ENCODE results near the gene FGF12.

Gene FGF12

DNA sequence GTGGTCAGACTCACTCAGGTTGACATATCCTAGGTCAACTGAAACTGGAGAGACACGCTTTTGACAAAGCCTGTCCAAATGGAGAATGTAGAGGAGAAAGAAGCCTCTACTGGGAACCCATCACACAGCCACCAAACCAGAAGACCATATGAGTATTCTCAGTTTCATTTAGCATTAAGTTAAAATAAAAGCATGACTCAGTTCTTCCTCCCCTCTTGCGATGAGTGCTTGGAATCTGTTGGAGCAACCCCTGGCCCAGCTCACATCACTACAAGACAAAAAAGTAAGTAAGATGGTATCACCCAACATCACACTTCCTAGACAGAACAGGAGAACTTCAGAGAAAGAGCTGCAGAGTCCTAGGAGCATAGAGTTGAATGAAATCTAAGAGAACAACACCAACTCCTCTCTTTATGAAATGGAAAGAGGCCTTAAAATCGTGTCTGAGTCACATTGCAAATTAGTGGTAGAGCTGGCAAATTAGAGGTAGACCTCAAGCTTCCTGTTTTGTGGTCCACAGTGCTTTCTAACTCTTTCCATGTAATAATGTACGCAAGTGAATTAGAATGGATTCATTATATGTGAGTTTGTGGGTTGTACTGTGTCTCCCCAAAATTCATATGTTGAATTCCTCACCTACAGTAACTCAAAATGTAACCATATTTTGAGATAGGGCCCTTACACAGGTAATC is 51.2 kb downstream of the FGF12 start:
- DNase-seq: no peak

DNA sequence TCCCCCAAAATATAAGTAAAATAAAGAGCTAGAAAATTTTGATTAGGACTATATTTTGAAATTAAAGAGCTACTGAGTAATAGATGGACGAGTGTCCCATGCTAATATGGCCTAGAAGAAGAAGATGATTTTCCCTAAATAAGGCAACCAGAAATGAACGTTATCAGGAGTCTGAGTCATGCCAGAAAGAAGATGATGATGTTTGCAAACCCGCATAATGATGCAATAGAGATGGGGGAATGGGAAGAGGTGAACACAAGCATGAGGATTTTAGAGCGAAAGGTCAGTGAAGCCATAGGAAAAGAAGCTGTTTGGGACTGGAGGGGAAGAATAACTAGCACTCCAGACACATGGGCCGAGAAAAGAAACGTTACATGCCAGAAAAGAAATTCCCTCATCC is 71.7 kb downstream of the FGF12 start:
- DNase-seq: no peak

DNA sequence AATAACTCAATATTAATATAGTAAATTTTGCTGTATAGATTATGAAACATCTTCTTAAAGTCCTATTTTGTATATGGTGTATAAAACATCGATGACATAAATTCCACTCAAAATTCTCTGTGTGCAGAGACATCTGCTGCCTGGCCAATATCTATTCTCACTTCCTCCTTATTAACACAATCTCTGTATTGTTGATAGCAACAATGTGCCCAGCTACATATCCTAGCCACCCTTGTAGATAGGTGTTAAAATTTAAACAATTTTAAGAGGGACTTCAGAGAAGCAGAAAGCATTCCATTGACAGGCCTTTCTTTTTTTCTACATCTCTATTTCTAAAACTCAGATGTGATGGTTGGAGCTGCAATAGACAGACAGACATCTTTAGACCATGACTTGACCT is 72.3 kb downstream of the FGF12 start:
- DNase-seq: no peak

DNA sequence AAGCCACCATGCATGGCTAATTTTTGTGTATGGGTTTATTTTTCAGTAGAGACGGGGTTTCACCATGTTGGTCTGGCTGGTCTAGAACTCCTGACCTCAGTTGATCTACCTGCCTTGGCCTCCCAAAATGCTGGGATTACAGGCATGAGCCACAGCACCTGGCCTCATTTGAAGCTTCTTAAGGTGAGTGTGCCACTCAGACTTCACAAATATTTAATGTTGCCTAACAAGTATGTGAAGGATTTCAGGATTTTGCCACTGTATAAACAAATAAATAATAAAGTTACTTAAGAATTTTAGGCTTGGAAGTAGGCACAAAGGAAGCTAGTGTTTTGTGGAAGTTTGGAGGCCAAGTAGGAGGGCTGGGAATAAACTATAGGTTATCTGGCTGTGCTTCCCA is 73.5 kb downstream of the FGF12 start:
- DNase-seq: no peak

DNA sequence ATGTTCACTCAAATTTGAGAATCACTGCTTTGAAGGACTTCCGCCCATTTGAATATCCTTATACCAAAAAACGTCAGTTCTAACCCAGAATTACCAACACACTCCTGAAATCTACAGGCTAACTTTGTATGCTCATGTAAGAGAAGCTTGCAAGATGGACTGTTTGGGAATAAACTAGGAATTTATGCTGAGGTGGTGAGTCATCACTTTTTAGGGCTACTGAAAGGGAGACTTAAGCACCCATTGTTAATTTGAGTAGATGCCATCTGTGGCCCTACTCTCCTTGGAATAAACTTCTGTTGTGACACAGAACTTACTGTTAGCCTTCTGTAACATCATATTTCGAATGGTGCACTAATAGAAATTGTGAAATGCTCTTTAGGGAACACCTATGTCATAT is 74.6 kb downstream of the FGF12 start:
- no peak for DNase-seq

DNA sequence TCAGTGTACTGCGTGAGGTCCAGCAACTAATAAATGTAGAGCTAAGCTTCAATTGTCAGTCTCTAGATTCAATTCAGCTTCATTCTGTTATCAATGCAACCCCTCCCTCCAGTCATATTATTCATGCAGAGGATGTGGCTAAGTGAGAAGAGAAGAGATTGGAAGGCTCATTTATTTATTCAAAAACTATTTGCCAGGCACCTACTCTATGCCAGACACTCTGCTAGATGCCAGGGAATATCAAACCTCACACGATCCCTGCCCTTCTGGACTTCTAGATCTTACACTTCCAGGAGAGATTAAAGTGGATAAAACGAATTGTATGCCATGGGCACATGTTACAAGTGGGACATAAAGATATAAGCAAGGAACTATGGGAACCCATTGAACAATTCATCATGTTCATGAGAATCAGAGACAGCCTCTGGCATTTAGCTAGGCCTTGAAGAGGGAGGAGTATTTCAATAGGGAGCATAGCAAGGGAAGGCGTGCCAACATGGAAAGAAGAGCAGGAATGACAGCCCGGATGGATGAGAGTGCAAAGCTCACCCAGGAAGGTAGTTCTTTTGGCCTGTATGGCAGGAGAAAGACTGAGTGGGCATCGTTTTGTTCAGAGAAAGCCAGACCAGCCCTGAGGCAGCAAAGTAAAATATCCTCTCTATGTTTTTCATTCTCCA is 75.4 kb downstream of the FGF12 start:
- no peak for DNase-seq

DNA sequence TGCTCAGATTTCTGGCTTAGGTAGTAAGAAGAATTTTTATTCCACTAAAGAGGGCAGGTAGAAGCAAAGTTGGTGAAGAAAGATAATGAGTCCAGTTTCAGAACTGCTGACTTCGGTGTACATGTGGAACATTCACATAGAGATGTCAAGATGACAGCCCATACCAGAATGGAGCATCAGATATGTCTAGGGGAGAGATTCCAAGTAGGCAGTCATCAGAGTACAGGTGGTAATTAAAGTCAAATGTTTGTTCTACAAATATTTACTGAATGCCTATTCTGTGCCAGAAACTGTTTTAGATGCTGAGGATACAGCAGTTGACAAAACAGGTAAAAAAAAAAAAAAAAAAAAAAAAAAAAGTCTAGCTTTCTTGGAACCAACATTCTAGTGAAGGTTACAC is 81.9 kb downstream of the FGF12 start:
- no peak for DNase-seq

DNA sequence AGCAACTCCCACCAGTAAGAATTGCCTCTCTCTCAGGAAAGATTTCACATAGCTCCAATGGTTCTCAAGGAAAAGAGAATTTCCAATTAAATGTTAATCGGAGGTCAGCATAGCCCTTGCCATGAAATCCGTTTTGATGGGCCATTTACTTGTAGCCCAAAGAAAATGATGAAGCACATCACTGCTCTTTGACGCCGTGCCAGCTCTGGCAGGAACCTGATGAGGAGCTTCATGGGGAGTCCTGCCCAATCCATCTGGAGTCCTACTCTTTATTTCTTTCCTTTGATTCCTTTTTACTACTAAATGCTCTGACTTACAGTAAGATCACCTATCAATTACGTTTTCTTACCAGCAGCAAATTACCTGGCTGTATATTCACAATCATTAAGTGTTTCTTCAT is 84.7 kb downstream of the FGF12 start:
- DNase-seq: no peak

DNA sequence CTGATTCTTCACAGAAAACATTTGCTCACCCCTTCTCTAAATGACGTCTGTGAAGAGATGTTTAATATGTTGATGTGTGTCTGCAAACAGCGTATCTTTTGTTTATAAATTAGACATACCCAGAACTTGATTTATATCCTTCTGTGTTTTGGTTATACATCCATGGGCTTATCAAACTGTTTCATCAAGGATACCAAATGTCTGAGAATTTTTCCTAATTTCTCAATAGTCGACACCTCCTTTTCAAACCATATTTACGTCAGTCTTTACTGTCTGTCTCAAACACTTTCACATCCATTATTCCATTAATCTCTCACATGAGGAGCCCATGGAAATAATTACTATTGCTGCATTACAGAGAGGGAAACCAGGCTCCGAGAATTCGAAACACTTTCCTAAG is 85.4 kb downstream of the FGF12 start:
- no peak for DNase-seq

DNA sequence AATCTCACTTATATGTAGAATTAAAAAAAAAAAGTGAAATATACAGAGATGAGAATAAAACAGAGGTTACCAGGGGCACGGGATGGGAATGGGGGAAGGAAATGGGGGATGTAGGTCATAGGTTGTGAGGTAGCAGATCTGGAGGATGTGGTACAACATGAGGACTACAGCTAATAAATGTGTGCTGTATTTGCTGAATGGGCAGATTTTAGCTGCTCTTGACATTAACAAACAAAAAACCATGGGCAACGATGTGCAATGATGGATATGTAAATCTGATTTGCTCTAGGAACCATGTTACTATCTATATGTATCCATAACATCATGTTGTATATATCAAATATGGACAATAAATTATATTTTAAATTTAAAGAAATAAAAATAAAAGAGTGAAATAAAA is 87.4 kb downstream of the FGF12 start:
- no peak for DNase-seq

DNA sequence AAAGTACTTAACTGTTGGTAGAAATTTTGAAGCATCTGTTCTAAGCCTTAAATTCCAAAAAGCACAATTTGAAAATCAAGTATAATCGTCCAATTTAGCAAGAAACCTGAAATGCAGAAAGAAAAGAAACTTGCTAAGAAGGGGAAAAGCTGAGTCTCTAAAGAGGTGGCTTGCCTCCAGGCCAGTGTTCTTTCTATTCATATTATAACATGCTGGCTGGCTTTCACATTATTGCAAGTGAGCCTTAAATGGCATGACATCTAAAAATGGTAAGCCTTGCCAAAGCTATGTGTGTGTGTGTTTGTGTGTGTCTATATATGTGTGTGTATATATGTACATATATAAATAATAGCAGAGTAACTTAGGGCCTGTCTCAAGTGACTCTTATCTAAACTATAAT is 89.5 kb downstream of the FGF12 start:
- no peak for DNase-seq

DNA sequence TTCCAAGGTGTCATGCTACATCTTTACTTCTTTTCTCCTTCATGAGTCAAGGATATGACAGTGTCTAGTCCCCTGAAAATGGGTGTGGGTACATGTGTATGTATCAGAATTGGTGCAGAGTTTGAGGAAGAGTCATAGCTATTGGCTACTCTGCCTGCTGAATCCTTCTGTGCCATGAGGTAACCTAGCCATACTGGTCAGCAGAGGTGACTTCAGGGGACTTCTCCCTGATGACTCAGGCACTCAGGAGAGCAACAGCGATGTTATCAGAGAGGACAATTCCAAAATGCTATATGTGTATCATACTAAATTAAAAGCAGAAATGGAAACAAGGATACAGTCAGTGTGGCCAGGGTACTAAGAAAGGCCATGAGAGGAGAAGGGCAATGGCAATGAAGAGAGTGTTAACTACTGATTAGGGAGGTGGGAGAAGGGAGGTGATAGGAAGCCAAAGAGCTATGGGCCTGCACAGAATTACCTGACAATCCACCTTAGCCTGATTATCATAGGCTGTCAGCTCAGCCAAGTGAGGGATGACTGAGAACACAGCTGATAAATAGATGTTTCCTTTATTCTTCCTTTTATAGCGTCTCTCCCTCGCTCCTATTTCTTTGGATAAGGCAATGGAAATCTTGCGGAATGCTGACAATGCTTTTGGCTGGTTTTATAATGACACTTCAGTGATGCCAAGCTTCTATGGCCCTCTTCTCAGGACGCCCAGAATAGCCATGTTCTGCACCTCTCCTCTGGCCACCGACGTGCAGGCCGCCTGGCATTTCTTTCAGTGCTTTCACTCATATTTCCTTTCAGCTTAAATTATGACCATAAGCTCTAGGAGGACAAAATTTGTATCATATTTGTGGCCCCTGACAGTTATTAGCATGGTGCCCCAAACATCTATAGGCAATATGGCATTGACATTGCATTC is 90.6 kb downstream of the FGF12 start:
- no peak for DNase-seq

DNA sequence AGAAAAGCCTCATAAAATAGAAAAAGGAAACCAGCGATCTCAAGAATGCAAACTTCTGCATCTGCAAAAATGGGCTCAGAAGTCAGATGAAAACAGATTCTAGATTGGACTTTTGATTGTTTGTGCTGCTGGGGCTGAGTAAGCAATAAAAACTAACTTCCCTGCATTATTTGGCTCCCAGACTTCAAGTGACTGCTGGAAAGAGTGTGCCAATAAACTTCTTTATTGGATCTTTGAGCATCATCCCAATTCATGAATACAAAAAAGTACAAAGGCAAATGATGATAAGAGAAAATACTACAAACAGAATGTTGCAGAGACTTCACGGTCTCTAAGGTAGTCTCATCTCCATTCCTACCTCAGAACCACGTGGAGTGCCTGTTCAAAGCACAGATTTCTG is 97.9 kb downstream of the FGF12 start:
- DNase-seq: no peak

DNA sequence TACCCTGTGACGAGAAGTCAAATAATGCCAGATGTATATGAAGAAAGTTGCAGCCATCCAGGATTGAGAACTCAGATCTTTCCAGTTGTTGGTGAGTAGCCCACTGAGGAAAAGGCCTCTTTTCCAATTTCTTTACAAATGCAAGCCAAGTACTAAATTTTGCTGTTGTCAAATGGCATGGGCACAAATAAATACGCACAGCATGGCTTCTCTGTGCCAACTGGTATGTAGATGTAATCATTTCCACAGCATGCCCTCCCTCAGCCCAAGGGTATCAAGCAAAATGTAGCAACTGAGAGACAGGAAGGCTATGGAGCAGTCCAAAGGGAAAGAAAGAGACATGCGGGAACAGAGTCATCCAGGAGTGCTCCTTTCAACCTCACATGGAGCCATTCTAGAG is 105.4 kb downstream of the FGF12 start:
- no peak for DNase-seq

DNA sequence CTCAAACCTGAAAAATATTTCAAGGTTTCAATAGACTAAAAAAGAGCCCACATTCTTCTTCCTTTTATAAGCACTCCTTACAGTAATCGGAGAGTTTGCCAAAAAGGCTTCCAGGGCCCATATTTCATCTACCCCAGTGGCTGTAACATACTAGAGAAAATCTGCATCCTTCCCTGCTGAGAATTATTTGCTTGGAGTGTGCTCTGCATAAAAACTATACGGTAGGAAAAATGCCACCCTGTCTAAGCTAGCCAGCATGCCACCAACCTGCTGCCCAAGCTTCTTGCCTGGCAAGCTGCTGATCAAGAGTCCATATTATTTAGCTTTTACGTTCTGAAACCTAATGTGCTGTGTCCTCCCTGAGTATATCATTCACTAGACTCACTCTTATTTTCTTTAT is 107.1 kb downstream of the FGF12 start:
- DNase-seq: no peak

DNA sequence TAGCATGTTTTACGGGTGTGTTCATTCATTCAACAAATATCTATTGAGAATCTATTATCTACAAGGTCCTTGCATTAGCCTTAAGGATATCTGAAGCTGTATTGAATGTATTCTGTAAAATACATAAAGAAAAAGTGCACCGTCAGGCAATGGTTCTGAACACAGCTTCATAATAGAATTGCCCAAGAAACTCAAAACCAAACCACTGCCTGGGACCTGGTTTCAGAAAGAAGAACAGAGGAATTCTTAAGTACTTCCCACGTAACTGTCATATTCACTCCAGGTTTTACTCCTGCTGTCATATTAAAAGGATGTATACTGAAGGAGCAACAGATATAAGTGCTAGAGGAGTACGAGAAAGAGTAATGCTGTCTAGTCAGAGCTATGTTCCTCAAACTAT is 115.9 kb downstream of the FGF12 start:
- no peak for DNase-seq

DNA sequence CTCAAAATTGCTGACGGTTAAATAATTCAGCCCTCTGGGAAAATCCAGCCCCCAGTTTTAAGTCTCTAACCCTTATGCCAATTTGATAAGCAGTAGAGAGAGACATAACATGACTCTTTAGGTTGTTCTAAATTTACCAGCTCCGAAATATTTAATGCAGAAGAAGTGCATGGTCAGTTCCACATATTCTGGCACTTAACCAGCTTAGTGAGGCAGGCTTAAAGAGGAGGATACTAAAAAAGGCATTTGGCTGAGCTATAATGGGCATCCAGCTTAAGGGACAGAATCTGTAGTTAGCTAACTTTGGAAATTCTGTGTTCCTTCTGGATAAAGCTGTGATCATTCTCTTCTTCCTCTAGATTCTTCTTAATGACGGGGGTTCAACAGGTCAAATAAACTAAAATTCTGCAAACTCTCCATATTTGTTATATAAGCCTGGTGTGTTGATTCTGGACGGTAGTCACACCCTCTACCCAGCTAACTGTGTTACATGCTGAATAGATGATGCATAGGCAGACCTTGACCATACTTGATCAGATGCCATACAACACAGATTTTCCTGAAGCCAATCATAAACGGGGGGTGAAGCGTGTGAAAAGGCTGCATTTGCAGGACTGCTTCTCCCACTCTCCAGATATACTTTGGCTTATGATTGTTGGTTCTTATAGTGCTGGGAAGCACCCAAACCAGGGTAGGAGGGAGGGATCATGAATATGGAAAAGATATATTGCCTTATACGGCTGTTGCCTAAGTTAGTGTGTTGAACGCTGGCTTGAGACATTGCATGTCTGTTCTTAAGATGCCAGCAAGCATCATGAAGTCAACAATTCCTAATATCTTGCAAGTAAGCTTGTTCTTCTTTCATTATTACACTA is 118.4 kb downstream of the FGF12 start:
- DNase-seq: no peak

DNA sequence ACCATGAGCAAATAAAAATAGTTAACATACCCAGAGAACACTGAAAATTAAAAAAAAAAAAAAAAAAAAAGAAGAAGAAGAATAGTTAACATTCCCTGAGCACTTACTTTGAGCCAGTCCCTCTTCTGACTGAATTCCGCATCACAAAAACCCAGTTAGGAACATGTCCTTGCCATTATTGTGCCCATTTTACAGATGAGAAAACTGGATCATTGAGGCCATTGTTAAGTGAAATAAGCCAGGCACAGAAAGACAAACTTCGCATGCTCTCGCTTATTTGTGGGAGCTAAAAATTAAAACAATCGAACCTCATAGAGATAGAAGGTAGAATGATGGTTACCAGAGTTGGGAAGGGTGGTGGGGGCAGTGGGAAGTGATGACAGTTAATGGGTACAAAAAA is 119.5 kb downstream of the FGF12 start:
- no peak for DNase-seq

DNA sequence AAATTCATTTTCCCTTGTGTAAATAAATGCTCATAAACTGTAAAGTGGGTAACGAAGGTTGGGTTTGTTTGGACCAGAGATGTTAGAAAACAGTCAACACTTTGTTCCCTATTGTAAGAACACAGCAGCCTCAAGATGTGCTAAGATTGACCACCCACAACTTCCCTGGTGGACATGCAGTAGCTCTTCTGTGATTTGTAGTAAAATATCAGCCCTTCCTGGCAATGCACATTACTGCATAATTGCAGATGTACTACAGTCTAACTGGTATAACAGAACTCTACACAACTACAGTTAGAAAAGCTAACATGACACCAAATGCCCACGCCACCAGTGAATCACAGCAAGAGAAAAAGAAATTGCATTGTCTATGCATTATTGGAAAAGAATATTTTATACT is 129.4 kb downstream of the FGF12 start:
- DNase-seq: no peak

DNA sequence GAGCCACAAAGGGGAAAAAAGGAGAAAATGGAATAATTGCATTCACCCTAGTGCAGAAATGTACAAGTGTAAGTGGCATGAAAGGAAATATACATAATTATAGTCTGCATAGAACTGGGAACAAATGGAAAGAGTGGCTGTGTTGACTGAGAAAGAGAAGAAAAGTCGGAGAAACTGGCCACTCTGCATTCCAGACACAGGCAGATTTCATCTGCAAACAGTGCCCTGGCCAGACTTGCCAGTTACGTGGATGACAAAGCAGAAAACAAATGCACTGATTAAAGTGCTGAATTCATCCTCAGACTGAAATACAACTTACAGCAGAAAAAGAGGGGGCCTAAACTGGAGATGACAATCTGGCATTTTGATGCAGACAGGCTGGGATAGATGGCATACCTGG is 129.8 kb downstream of the FGF12 start:
- no peak for DNase-seq

DNA sequence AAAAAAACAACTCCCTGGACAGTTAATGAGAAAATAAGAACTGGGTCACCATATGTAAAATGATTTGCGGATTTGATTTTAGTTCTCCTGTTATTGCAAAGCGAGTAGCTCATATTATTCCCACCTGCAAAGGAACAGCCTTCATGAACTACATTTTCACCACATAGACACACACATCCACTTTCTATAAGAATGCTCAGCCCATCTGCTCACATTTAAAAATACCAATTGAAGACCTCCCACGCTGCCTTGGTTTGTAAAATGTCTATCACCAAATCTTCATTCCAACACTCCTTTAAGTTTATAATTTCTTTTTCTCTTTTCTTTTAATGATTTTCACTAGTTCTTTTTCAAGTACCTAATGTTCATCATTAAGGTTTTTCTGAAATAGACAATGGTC is 148.6 kb downstream of the FGF12 start:
- no peak for DNase-seq

DNA sequence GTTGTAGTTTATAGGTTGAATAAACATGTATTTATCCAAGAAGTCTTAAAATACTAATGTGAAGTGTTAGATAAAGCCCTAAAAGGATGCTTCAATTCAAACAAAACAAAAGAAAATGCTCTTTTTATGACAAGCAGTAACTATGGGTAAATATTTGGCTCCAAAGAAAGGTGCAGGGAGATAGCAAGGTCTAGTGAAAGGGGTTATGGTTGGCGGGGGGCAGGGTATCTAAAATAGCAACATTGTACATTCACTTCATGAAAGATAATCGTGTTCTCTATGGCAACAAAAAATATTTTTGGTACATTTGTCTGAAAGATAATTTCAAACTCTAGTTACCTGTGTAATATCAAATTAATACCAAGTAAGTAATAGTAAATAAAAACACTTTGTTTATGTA is 149.5 kb downstream of the FGF12 start:
- no peak for DNase-seq

DNA sequence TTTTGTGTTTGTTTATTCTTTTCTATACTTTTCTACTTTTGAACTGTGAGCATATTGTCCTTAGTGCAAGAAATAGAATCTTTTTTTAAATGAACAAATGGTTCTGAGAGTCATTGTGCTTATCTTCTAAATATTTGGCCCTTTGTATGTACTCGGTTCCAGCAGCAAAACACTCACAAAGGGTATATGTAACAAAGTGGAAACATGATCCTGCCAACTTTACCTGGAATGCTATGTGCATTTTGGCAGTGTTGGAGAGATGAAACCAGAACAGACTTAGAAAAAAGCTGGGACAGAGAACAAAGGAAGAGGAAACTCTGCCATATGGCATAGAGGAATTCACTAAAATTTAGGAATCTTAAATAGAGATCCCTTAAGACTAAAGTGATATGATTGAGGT is 150.1 kb downstream of the FGF12 start:
- no peak for DNase-seq

Data from activated effector memory CD4-positive, alpha-beta T cell treated with Interleukin-2 at 50 U/mL for 16 hours (primary cell).